IMR-90 (cell line): ENCODE measurements around the gene RBBP8NL. TPM values are rescaled to one million over a fixed set of nuclear protein-coding genes. Genes with fewer than 3 reads are reported as not detected.

Experiments
- ATAC-seq: fragments of 200-7000 bp; cut with Tn5 transposase; 2 replicates; pipeline ENCODE4 v1.9.1; 2020; ENCODE audit warnings: low read depth, mild to moderate bottlenecking, moderate library complexity
- BruUV-seq: library from RNA; stranded (reverse); fragments of 400-500 nt; replicated peaks from 2 replicates; lab custom pipeline; 2021; lab: Mats Ljungman, UMichigan
- CTCF ChIA-PET: fragments of 300-600 bp; formaldehyde crosslinking; extraction: SDS; loops from one replicate; lab custom pipeline; 2021; ENCODE audit warnings: antibody characterized with exemption; lab: Yijun Ruan, JAX
- POLR2A ChIA-PET: fragments of 300-600 bp; sonication (Branson Sonifier 250); formaldehyde crosslinking; loops from one replicate; lab custom pipeline; 2022; ENCODE audit warnings: antibody characterized with exemption; ENCODE audit not compliant: unreplicated experiment; lab: Charles Lee
- DNase-seq: peaks from one replicate; pipeline ENCODE4 v3.0.0; 2013
- H2AFZ ChIP-seq: replicated peaks from 2 replicates; pipeline ENCODE3; 2013; ENCODE audit warnings: low read length, mild to moderate bottlenecking; ENCODE audit not compliant: poor library complexity
- H2AK5ac ChIP-seq: 2 replicates; pipeline ENCODE4 v1.6.1; 2013; ENCODE audit warnings: low read depth, low read length, inconsistent platforms
- H2AK9ac ChIP-seq: replicated peaks from 2 replicates; pipeline ENCODE3; 2013; ENCODE audit warnings: mild to moderate bottlenecking, low read depth, low read length, moderate library complexity; ENCODE audit not compliant: poor library complexity
- H2BK120ac ChIP-seq: 2 replicates; pipeline ENCODE4 v1.6.1; 2013; ENCODE audit warnings: low read depth, low read length, inconsistent platforms
- H2BK15ac ChIP-seq: 3 replicates; pipeline ENCODE4 v1.6.1; 2013; ENCODE audit warnings: low read depth, low read length, inconsistent platforms
- H2BK20ac ChIP-seq: 2 replicates; pipeline ENCODE4 v1.6.1; 2013; ENCODE audit warnings: low read depth, mild to moderate bottlenecking, inconsistent platforms, low read length, moderate library complexity
- H2BK5ac ChIP-seq: 2 replicates; pipeline ENCODE4 v1.6.1; 2013; ENCODE audit warnings: mild to moderate bottlenecking, low read depth, low read length, inconsistent platforms; ENCODE audit not compliant: poor library complexity, severe bottlenecking
- H3K14ac ChIP-seq: replicated peaks from 2 replicates; pipeline ENCODE4 v1.6.1; 2013; ENCODE audit warnings: low read depth, low read length, inconsistent platforms
- H3K18ac ChIP-seq: 2 replicates; pipeline ENCODE4 v1.6.1; 2013; ENCODE audit warnings: low read depth, low read length, control low read depth
- H3K23ac ChIP-seq: 2 replicates; pipeline ENCODE4 v1.6.1; 2013; ENCODE audit warnings: low read depth, low read length, inconsistent platforms
- H3K27ac ChIP-seq: 2 replicates; pipeline ENCODE4 v1.5.1; 2013; ENCODE audit warnings: mild to moderate bottlenecking, control low read depth, low read length; ENCODE audit not compliant: insufficient read depth
- H3K27me3 ChIP-seq: 2 replicates; pipeline ENCODE4 v1.6.1; 2013; ENCODE audit warnings: low read length; ENCODE audit not compliant: control insufficient read depth, insufficient read depth
- H3K36me3 ChIP-seq: 2 replicates; pipeline ENCODE4 v1.6.1; 2013; ENCODE audit warnings: low read length, mixed read lengths; ENCODE audit not compliant: control insufficient read depth, insufficient read depth
- H3K4ac ChIP-seq: 2 replicates; pipeline ENCODE4 v1.6.1; 2013; ENCODE audit warnings: low read depth, low read length, inconsistent platforms
- H3K4me1 ChIP-seq: 2 replicates; pipeline ENCODE4 v1.6.1; 2013; ENCODE audit warnings: low read length, mixed read lengths; ENCODE audit not compliant: control insufficient read depth, insufficient read depth
- H3K4me2 ChIP-seq: 2 replicates; pipeline ENCODE4 v1.6.1; 2013; ENCODE audit warnings: low read depth, mild to moderate bottlenecking, control low read depth, low read length, moderate library complexity
- H3K4me3 ChIP-seq: 2 replicates; pipeline ENCODE4 v1.5.1; 2013; ENCODE audit warnings: low read depth, mild to moderate bottlenecking, control low read depth, low read length, moderate library complexity; ENCODE audit not compliant: insufficient read depth
- H3K56ac ChIP-seq: 2 replicates; pipeline ENCODE4 v1.6.1; 2013; ENCODE audit warnings: low read length, inconsistent platforms; ENCODE audit not compliant: insufficient read depth; ENCODE audit errors: extremely low read depth
- H3K79me1 ChIP-seq, 2 experiments: 2 replicates each; pipeline ENCODE4 v1.6.1; 2013; ENCODE audit warnings: low read length in 2 of 2, inconsistent platforms in 1 of 2, low read depth in 1 of 2
- H3K9ac ChIP-seq: 2 replicates; pipeline ENCODE4 v1.6.1; 2013; ENCODE audit warnings: low read depth, low read length, control low read depth
- H3K9me1 ChIP-seq: 2 replicates; pipeline ENCODE4 v1.6.1; 2013; ENCODE audit warnings: low read length, inconsistent platforms; ENCODE audit not compliant: insufficient read depth
- H3K9me3 ChIP-seq: 2 replicates; pipeline ENCODE4 v1.6.1; 2013; ENCODE audit warnings: low read length; ENCODE audit not compliant: control insufficient read depth, insufficient read depth
- H4K20me1 ChIP-seq: 2 replicates; pipeline ENCODE4 v1.6.1; 2013; ENCODE audit warnings: low read length, inconsistent platforms; ENCODE audit not compliant: insufficient read depth
- H4K5ac ChIP-seq: 2 replicates; pipeline ENCODE4 v1.6.1; 2013; ENCODE audit warnings: mild to moderate bottlenecking, low read depth, low read length, control low read depth
- H4K8ac ChIP-seq, 2 experiments: 2 replicates each; pipeline ENCODE4 v1.6.1; 2013; ENCODE audit warnings: low read depth in 2 of 2, low read length in 2 of 2, control low read depth in 1 of 2, inconsistent platforms in 1 of 2
- H4K91ac ChIP-seq: 2 replicates; pipeline ENCODE4 v1.6.1; 2013; ENCODE audit warnings: low read depth, low read length, inconsistent platforms; ENCODE audit not compliant: insufficient read depth
- BHLHE40 ChIP-seq: fragments of 150-350 bp; IDR thresholded peaks from 2 replicates; pipeline ENCODE4 v1.6.1; 2016; ENCODE audit warnings: mild to moderate bottlenecking, low read depth, low read length
- MAFK ChIP-seq: IDR thresholded peaks from 2 replicates; pipeline ENCODE4 v1.6.1; 2012; ENCODE audit warnings: low read depth, low read length, improper control_type of control experiment
- WGBS, 2 experiments: methylation state at CpG; one replicate each; pipeline versions ENCODE4 v1.1.5 to v1.1.7; 2013; ENCODE audit warnings: missing lambda C conversion rate in 2 of 2; ENCODE audit not compliant: insufficient read length in 1 of 2; ENCODE audit errors: extremely low coverage in 2 of 2; 5-methylcytosine and 5-hydroxymethylcytosine counted together
- dilution Hi-C: fragments of 300-500 bp; cut with HindIII; formaldehyde crosslinking; loops from one replicate; pipeline ENCODE4 v1.14.3; 2018; ENCODE audit warnings: low sequenced_read_pairs; ENCODE audit not compliant: unreplicated experiment
- in situ Hi-C: fragments of 300-500 bp; cut with MboI; formaldehyde crosslinking; loops from 3 replicates; pipeline ENCODE4 v1.14.3; 2019; ENCODE audit warnings: low sequenced_read_pairs, inconsistent platforms, mixed read lengths
- intact Hi-C: fragments of 100-400 bp; cut with micrococcal nuclease; formaldehyde crosslinking; loops from 2 replicates; pipeline ENCODE4 v1.10.0; 2022
- polyA plus RNA-seq, 3 experiments: library from polyadenylated mRNA; depleted of rRNA; stranded (reverse); fragments of >200 nt; gene quantifications; 2 replicates each; pipeline ENCODE4 v1.2.3, GENCODE V29; 2012; ENCODE audit warnings: low replicate concordance in 1 of 3
- total RNA-seq: library from RNA; depleted of rRNA; stranded (reverse); fragments of >200 nt; gene quantifications from 2 replicates; pipeline ENCODE4 v1.2.3, GENCODE V29; 2012
- TF ChIP-seq, protein P1 (sequence below): fragments of 150-350 bp; IDR thresholded peaks from 2 replicates; pipeline ENCODE4 v1.6.1; 2016; ENCODE audit warnings: low read depth, mild to moderate bottlenecking, low read length, moderate library complexity, borderline replicate concordance

The RBBP8NL gene
- total and polyA plus RNA-seq, 2 of the 4 experiments (the other 2 are of a cell fraction), result not detected

DNA sequence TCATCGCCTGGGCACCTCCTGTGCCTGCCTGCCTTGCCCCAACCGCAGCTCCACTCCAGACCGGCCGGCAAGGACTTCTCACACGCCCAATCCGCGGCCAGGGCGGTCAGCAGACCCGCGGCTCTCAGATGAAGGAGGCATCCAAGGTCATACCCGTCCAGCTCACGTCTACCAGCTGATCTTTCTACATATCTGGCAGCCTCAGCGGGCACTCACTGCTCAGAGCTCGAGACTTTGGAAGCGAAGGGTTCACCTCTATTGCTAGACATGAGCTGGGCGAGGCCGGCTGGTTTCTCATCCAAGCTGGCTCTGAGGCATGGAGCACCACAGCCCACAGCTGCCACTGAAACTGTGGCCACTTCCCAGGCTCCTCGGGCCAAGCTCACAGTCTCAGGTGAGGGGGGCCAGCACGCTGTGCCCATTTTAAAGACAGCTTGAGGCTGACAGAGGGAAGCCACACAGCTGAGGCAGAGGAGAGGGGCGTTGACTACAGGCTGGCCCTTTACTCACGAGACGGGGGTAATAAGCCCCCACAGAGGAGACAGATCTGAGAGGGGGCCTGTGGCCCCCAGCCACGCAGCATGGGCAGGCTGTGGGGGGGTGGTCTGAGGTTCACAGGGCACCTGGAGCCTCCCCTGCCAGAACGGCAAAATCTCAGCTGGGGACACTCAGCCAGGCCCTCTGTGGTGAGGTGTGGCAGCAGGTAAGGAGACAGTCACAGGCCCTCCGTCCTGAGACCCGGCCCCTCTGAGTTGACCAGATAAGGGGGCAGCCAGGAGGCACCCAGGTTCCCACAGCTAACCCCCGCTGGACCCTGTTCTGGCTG is 62.2 kb downstream of the RBBP8NL start:
- dilution Hi-C loops, result no loop called here
- intact Hi-C loops, result no loop called here
- no peak overlapping the region for H2AK5ac ChIP-seq
- no peak overlapping the region for H3K56ac ChIP-seq
- no peak overlapping the region for H2BK20ac ChIP-seq
- no peak overlapping the region for H3K18ac ChIP-seq
- H3K36me3 ChIP-seq, result peaks cover 4% of the 10 kb centered on the region; the same call in 1 of the 2 replicates
- no peak overlapping the region for H4K8ac ChIP-seq
- 87% methylated on average over 13 of the region's 27 CpGs; no CpG with 5 or more reads in 1 of the 2 experiments for WGBS, 2 experiments
- TF ChIP-seq MAFK (no peak), BHLHE40 (no peak)
- TF ChIP-seq, protein P1, sequence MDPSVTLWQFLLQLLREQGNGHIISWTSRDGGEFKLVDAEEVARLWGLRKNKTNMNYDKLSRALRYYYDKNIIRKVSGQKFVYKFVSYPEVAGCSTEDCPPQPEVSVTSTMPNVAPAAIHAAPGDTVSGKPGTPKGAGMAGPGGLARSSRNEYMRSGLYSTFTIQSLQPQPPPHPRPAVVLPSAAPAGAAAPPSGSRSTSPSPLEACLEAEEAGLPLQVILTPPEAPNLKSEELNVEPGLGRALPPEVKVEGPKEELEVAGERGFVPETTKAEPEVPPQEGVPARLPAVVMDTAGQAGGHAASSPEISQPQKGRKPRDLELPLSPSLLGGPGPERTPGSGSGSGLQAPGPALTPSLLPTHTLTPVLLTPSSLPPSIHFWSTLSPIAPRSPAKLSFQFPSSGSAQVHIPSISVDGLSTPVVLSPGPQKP, result no peak
- peaks cover 6% of the 10 kb centered on the region; the same call in 1 of the 2 replicates for H3K9me1 ChIP-seq
- H4K20me1 ChIP-seq, result peaks cover 18% of the 10 kb centered on the region; the same call in 1 of the 2 replicates
- in situ Hi-C loops, result no loop called here
- no peak overlapping the region for H4K5ac ChIP-seq
- H3K23ac ChIP-seq, result no peak overlapping the region
- DNase-seq (no peak), ATAC-seq (no peak)
- no TSS peak for BruUV-seq
- H3K9me3 ChIP-seq, result no peaks in the 10 kb centered on the region
- no peaks in the 10 kb centered on the region for H3K27me3 ChIP-seq
- no peak overlapping the region for H3K27ac ChIP-seq
- H3K79me1 ChIP-seq, result no peaks in the 10 kb centered on the region
- no peak overlapping the region; the same call in 1 of the 2 replicates for H3K4me2 ChIP-seq
- H3K9ac ChIP-seq, result no peak overlapping the region
- no peak overlapping the region for H2BK5ac ChIP-seq
- ChIA-PET CTCF (interaction anchor here (0.8 to 2.0 kb wide), 2 partner anchors 9 to 10 kb away, joined by 3 to 6 read pairs; no protein-coding TSS in a partner anchor), POLR2A (no interaction called here)
- no peak overlapping the region for H2BK120ac ChIP-seq
- H3K4me3 ChIP-seq, result no peak overlapping the region
- no peak overlapping the region for H3K14ac ChIP-seq
- H3K4me1 ChIP-seq, result peaks cover 26% of the 10 kb centered on the region
- H2AFZ ChIP-seq, result no peak overlapping the region
- no peak overlapping the region for H2AK9ac ChIP-seq
- no peak overlapping the region for H4K91ac ChIP-seq
- H2BK15ac ChIP-seq, result no peak overlapping the region
- no peak overlapping the region for H3K4ac ChIP-seq
